ENCODE results near the gene TMEM125. TPM values are rescaled to one million over a fixed set of nuclear protein-coding genes. Genes with fewer than 3 reads are reported as not detected.
A peak's percentile ranks its signal among the peaks of the same experiment; 100 is the strongest.

TMEM125 gene
- total and polyA plus RNA-seq, 11 donors: 0.11 to 0.68 (median 0.29) TPM; not detected in 5

GRCh38 chr1:43234267-43234666 is 35.5 kb upstream of the TMEM125 start:
- WGBS, 4 donors: 93 to 100% (median 96%) methylated on average over 12 to 17 of the region's 17 CpGs
- Histone ChIP-seq H3K36me3 (no peaks in the 10 kb centered on the region), H3K27ac (peak overlapping the region in 3 of 12 donors; percentile 21 to 80 (median 76)), H3K4me3 (no peak overlapping the region), H3K9me3 (no peaks in the 10 kb centered on the region), H3K27me3 (no peaks in the 10 kb centered on the region), H3K4me1 (peaks cover 5 to 54% (median 14%) of the 10 kb centered on the region in 12 donors)
- intact Hi-C loops (cut with DNase I): loop anchor here in 5 of 10 donors (2.0 to 10.0 kb wide), 2 partner anchors 149 to 151 kb away; partner anchors contain the start of genes MED8 (in 4 of the 5) and SZT2 (in 4 of the 5)
- no peak for TF ChIP-seq CTCF (IDR thresholded peaks at IDR 0.05)
- no peak for TF ChIP-seq POLR2A (IDR thresholded peaks at IDR 0.05)
- DNase-seq: no peak
- no peak for ATAC-seq

- Histone ChIP-seq H3K36me3 (no peaks in the 10 kb centered on the region), H3K4me3 (no peak overlapping the region), H3K27ac (peak overlapping the region; percentile 9 to 80 (median 58)), H3K9me3 (no peaks in the 10 kb centered on the region), H3K4me1 (peaks cover 5 to 56% (median 14%) of the 10 kb centered on the region in 12 donors), H3K27me3 (no peaks in the 10 kb centered on the region)
- intact Hi-C loops (cut with DNase I): loop anchor here (2.0 to 10.0 kb wide), 8 partner anchors 67 to 187 kb away; partner anchors contain the start of genes ELOVL1 (in 4 of the 10), MED8 (in 4 of the 10), SZT2 (in 4 of the 10) and CDC20 (in 2 of the 10)
- TF ChIP-seq POLR2A (IDR thresholded peaks at IDR 0.05): no peak
- no peak for TF ChIP-seq CTCF (IDR thresholded peaks at IDR 0.05)
- ATAC-seq (peak in 1 of 4 donors; percentile 10), DNase-seq (no peak)
- WGBS, 4 donors: 53 to 60% (median 54%) methylated on average over 8 of the region's 8 CpGs
These were observed 34.7 kb upstream of the TMEM125 start for GRCh38 chr1:43235040-43235439.

- DNase-seq: peak in 2 of 5 donors; percentile 33 to 51
- H3K4me1 ChIP-seq: peaks cover 5 to 56% (median 14%) of the 10 kb centered on the region in 12 donors
- ATAC-seq: peak; percentile 43 to 64 (median 52)
These were observed 34.2 kb upstream of the TMEM125 start for GRCh38 chr1:43235451-43236121.

More at GRCh38 chr1:43235451-43236121, 34.2 kb upstream of the TMEM125 start:
- peak overlapping the region in 11 of 12 donors; percentile 21 to 80 (median 59) for H3K27ac ChIP-seq
- no peak overlapping the region for H3K4me3 ChIP-seq
- TF ChIP-seq POLR2A (IDR thresholded peaks at IDR 0.05) (no peak), CTCF (IDR thresholded peaks at IDR 0.05) (no peak)
- 62 to 77% (median 63%) methylated on average over 7 to 9 of the region's 9 CpGs for WGBS, 4 donors
- no peaks in the 10 kb centered on the region for H3K27me3 ChIP-seq
- intact Hi-C loops (cut with DNase I): loop anchor here (2.0 to 10.0 kb wide), 8 partner anchors 67 to 187 kb away; partner anchors contain the start of genes ELOVL1 (in 4 of the 10), MED8 (in 4 of the 10), SZT2 (in 4 of the 10) and CDC20 (in 2 of the 10)
- H3K9me3 ChIP-seq: no peaks in the 10 kb centered on the region
- H3K36me3 ChIP-seq: no peaks in the 10 kb centered on the region

All from heart left ventricle (tissue), 16 donors.